Activated naive CD4-positive, alpha-beta T cell treated with anti-CD3 and anti-CD28 coated beads, Interleukin-2, amount 50 U/mL, for 24 hours (primary cell): ENCODE measurements around the gene DNAH17.

ENCODE experiments used
- H3K27ac Mint-ChIP-seq: one replicate; pipeline ENCODE4 v1.8.0; 2021; ENCODE audit warnings: mild to moderate bottlenecking, mixed read lengths
- H3K27me3 Mint-ChIP-seq: one replicate; pipeline ENCODE4 v1.8.0; 2021; ENCODE audit warnings: mixed read lengths
- H3K36me3 Mint-ChIP-seq: one replicate; pipeline ENCODE4 v1.8.0; 2021; ENCODE audit warnings: mixed read lengths
- H3K4me1 Mint-ChIP-seq: one replicate; pipeline ENCODE4 v1.8.0; 2021; ENCODE audit warnings: mixed read lengths
- H3K4me3 Mint-ChIP-seq: one replicate; pipeline ENCODE4 v1.8.0; 2021; ENCODE audit warnings: mild to moderate bottlenecking, mixed read lengths
- H3K9me3 Mint-ChIP-seq: one replicate; pipeline ENCODE4 v1.8.0; 2021; ENCODE audit warnings: mixed read lengths

DNAH17 gene

GRCh38 chr17:78567991-78568390 is 9.2 kb downstream of the DNAH17 start:
- H3K4me1 Mint-ChIP-seq = no peaks in the 10 kb centered on the region
- no peak overlapping the region for H3K4me3 Mint-ChIP-seq
- H3K36me3 Mint-ChIP-seq = no peaks in the 10 kb centered on the region
- peaks cover 1% of the 10 kb centered on the region for H3K27me3 Mint-ChIP-seq
- no peak overlapping the region for H3K27ac Mint-ChIP-seq
- no peaks in the 10 kb centered on the region for H3K9me3 Mint-ChIP-seq

GRCh38 chr17:78566947-78567346 is 10.2 kb downstream of the DNAH17 start:
- Mint-ChIP-seq H3K4me3 (no peak overlapping the region), H3K27me3 (peaks cover 1% of the 10 kb centered on the region), H3K4me1 (no peaks in the 10 kb centered on the region), H3K36me3 (no peaks in the 10 kb centered on the region), H3K27ac (no peak overlapping the region), H3K9me3 (no peaks in the 10 kb centered on the region)

GRCh38 chr17:78563189-78564145 is 13.7 kb downstream of the DNAH17 start:
- no peaks in the 10 kb centered on the region for H3K36me3 Mint-ChIP-seq
- H3K9me3 Mint-ChIP-seq = no peaks in the 10 kb centered on the region
- H3K4me1 Mint-ChIP-seq = no peaks in the 10 kb centered on the region
- H3K27ac Mint-ChIP-seq = no peak overlapping the region
- peaks cover 1% of the 10 kb centered on the region for H3K27me3 Mint-ChIP-seq
- H3K4me3 Mint-ChIP-seq = no peak overlapping the region

- no peak overlapping the region for H3K27ac Mint-ChIP-seq
- H3K4me3 Mint-ChIP-seq = no peak overlapping the region
- no peaks in the 10 kb centered on the region for H3K36me3 Mint-ChIP-seq
- no peaks in the 10 kb centered on the region for H3K4me1 Mint-ChIP-seq
- no peaks in the 10 kb centered on the region for H3K9me3 Mint-ChIP-seq
- peaks cover 1% of the 10 kb centered on the region for H3K27me3 Mint-ChIP-seq
Measured at GRCh38 chr17:78562734-78563133, 14.5 kb downstream of the DNAH17 start.

- H3K27me3 Mint-ChIP-seq = no peaks in the 10 kb centered on the region
- no peaks in the 10 kb centered on the region for H3K36me3 Mint-ChIP-seq
- H3K4me1 Mint-ChIP-seq = no peaks in the 10 kb centered on the region
- no peaks in the 10 kb centered on the region for H3K9me3 Mint-ChIP-seq
- H3K27ac Mint-ChIP-seq = no peak overlapping the region
- no peak overlapping the region for H3K4me3 Mint-ChIP-seq
Measured at GRCh38 chr17:78561166-78561565, 16.0 kb downstream of the DNAH17 start.

- no peak overlapping the region for H3K27ac Mint-ChIP-seq
- H3K9me3 Mint-ChIP-seq = no peaks in the 10 kb centered on the region
- H3K36me3 Mint-ChIP-seq = no peaks in the 10 kb centered on the region
- no peak overlapping the region for H3K4me3 Mint-ChIP-seq
- H3K4me1 Mint-ChIP-seq = no peaks in the 10 kb centered on the region
- no peaks in the 10 kb centered on the region for H3K27me3 Mint-ChIP-seq
Measured at GRCh38 chr17:78560731-78561130, 16.5 kb downstream of the DNAH17 start.

- no peak overlapping the region for H3K27ac Mint-ChIP-seq
- H3K27me3 Mint-ChIP-seq = no peaks in the 10 kb centered on the region
Measured at GRCh38 chr17:78559749-78560368, 17.3 kb downstream of the DNAH17 start.

GRCh38 chr17:78558989-78559388 is 18.2 kb downstream of the DNAH17 start:
- no peaks in the 10 kb centered on the region for H3K27me3 Mint-ChIP-seq
- H3K9me3 Mint-ChIP-seq = no peaks in the 10 kb centered on the region
- no peaks in the 10 kb centered on the region for H3K4me1 Mint-ChIP-seq
- no peak overlapping the region for H3K27ac Mint-ChIP-seq
- no peaks in the 10 kb centered on the region for H3K36me3 Mint-ChIP-seq
- no peak overlapping the region for H3K4me3 Mint-ChIP-seq

More at GRCh38 chr17:78559749-78560368, 17.3 kb downstream of the DNAH17 start:
- Mint-ChIP-seq H3K36me3 (no peaks in the 10 kb centered on the region), H3K4me1 (no peaks in the 10 kb centered on the region), H3K9me3 (no peaks in the 10 kb centered on the region), H3K4me3 (no peak overlapping the region)

- H3K27ac Mint-ChIP-seq = no peak overlapping the region
- H3K36me3 Mint-ChIP-seq = no peaks in the 10 kb centered on the region
- no peaks in the 10 kb centered on the region for H3K27me3 Mint-ChIP-seq
- H3K4me1 Mint-ChIP-seq = no peaks in the 10 kb centered on the region
- no peaks in the 10 kb centered on the region for H3K9me3 Mint-ChIP-seq
- no peak overlapping the region for H3K4me3 Mint-ChIP-seq
Measured at GRCh38 chr17:78558181-78558850, 18.9 kb downstream of the DNAH17 start.

GRCh38 chr17:78557598-78558039 is 19.6 kb downstream of the DNAH17 start:
- H3K4me1 Mint-ChIP-seq = no peaks in the 10 kb centered on the region
- no peaks in the 10 kb centered on the region for H3K36me3 Mint-ChIP-seq
- no peak overlapping the region for H3K27ac Mint-ChIP-seq
- H3K27me3 Mint-ChIP-seq = no peaks in the 10 kb centered on the region
- H3K9me3 Mint-ChIP-seq = no peaks in the 10 kb centered on the region
- no peak overlapping the region for H3K4me3 Mint-ChIP-seq

- H3K36me3 Mint-ChIP-seq = no peaks in the 10 kb centered on the region
- no peaks in the 10 kb centered on the region for H3K4me1 Mint-ChIP-seq
- no peaks in the 10 kb centered on the region for H3K27me3 Mint-ChIP-seq
- no peaks in the 10 kb centered on the region for H3K9me3 Mint-ChIP-seq
- H3K4me3 Mint-ChIP-seq = no peak overlapping the region
- H3K27ac Mint-ChIP-seq = no peak overlapping the region
Measured at GRCh38 chr17:78556812-78557211, 20.4 kb downstream of the DNAH17 start.

- Mint-ChIP-seq H3K27ac (no peak overlapping the region), H3K27me3 (no peaks in the 10 kb centered on the region), H3K36me3 (no peaks in the 10 kb centered on the region), H3K4me1 (no peaks in the 10 kb centered on the region), H3K9me3 (no peaks in the 10 kb centered on the region), H3K4me3 (no peak overlapping the region)
Measured at GRCh38 chr17:78555746-78556401, 21.3 kb downstream of the DNAH17 start.

- Mint-ChIP-seq H3K4me1 (no peaks in the 10 kb centered on the region), H3K4me3 (no peak overlapping the region), H3K9me3 (no peaks in the 10 kb centered on the region), H3K27me3 (no peaks in the 10 kb centered on the region), H3K36me3 (no peaks in the 10 kb centered on the region), H3K27ac (no peak overlapping the region)
Measured at GRCh38 chr17:78550464-78550863, 26.7 kb downstream of the DNAH17 start.

GRCh38 chr17:78548725-78549124 is 28.5 kb downstream of the DNAH17 start:
- H3K9me3 Mint-ChIP-seq = no peaks in the 10 kb centered on the region
- H3K4me1 Mint-ChIP-seq = no peaks in the 10 kb centered on the region
- no peak overlapping the region for H3K27ac Mint-ChIP-seq
- H3K36me3 Mint-ChIP-seq = no peaks in the 10 kb centered on the region
- H3K27me3 Mint-ChIP-seq = no peaks in the 10 kb centered on the region
- H3K4me3 Mint-ChIP-seq = no peak overlapping the region

- no peaks in the 10 kb centered on the region for H3K27me3 Mint-ChIP-seq
- H3K27ac Mint-ChIP-seq = no peak overlapping the region
- H3K36me3 Mint-ChIP-seq = no peaks in the 10 kb centered on the region
- H3K4me1 Mint-ChIP-seq = no peaks in the 10 kb centered on the region
- no peak overlapping the region for H3K4me3 Mint-ChIP-seq
- H3K9me3 Mint-ChIP-seq = no peaks in the 10 kb centered on the region
Measured at GRCh38 chr17:78547035-78547434, 30.2 kb downstream of the DNAH17 start.
